ENCODE results near the gene STIMATE. TPM values are rescaled to one million over a fixed set of nuclear protein-coding genes. Genes with fewer than 3 reads are reported as not detected.

The STIMATE gene
- total and polyA plus RNA-seq, 8 donors: 4.9 to 121 (median 14.0) TPM

GRCh38 chr3:52848617-52849016 is 48.7 kb downstream of the STIMATE start:
- TF ChIP-seq EP300 (IDR thresholded peaks at IDR 0.05) (no peak), POLR2AphosphoS5 (IDR thresholded peaks at IDR 0.05) (peak in 1 of 3 donors; percentile 16), POLR2A (IDR thresholded peaks at IDR 0.05) (no peak)
- TF ChIP-seq, protein P1, sequence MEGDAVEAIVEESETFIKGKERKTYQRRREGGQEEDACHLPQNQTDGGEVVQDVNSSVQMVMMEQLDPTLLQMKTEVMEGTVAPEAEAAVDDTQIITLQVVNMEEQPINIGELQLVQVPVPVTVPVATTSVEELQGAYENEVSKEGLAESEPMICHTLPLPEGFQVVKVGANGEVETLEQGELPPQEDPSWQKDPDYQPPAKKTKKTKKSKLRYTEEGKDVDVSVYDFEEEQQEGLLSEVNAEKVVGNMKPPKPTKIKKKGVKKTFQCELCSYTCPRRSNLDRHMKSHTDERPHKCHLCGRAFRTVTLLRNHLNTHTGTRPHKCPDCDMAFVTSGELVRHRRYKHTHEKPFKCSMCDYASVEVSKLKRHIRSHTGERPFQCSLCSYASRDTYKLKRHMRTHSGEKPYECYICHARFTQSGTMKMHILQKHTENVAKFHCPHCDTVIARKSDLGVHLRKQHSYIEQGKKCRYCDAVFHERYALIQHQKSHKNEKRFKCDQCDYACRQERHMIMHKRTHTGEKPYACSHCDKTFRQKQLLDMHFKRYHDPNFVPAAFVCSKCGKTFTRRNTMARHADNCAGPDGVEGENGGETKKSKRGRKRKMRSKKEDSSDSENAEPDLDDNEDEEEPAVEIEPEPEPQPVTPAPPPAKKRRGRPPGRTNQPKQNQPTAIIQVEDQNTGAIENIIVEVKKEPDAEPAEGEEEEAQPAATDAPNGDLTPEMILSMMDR (IDR thresholded peaks at IDR 0.05): no peak
- intact Hi-C loops (cut with DNase I; ENCODE audit: low total_unique reads): no loop called here
- Histone ChIP-seq H3K4me3 (no peak overlapping the region), H3K4me1 (peaks cover 25 to 34% (median 29%) of the 10 kb centered on the region in 4 donors), H3K36me3 (peaks cover 32 to 71% (median 68%) of the 10 kb centered on the region in 4 donors), H3K27ac (peak overlapping the region in 2 of 5 donors; percentile 37 to 41), H3K9me3 (no peaks in the 10 kb centered on the region), H3K27me3 (no peaks in the 10 kb centered on the region)
- WGBS, 5 donors: 67 to 77% (median 74%) methylated on average over 5 to 7 of the region's 7 CpGs
- DNase-seq: no peak

DNA sequence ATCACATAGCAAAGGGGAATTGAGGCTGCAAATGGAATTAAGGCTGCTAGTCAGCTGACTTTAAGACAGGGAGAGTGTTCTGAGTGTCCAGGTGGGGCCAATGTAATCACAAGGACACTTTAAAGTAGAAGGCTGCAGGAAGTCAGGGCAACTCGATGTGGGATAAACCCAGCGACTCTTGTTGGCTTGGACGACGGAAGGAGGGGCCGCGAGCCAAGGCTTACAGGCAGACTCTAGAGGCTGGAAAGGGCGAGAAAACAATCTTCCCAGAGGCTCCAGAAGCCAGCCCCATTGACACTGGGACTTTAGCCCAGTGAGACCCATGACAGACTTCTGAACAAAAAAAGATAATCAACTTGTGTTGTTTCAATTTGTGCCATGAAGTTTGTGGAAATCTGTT is 49.6 kb downstream of the STIMATE start:
- Histone ChIP-seq H3K4me3 (no peak overlapping the region), H3K4me1 (peaks cover 27 to 40% (median 32%) of the 10 kb centered on the region in 4 donors), H3K36me3 (peaks cover 26 to 70% (median 64%) of the 10 kb centered on the region in 4 donors), H3K9me3 (no peaks in the 10 kb centered on the region), H3K27ac (peak overlapping the region in 1 of 5 donors; percentile 37), H3K27me3 (no peaks in the 10 kb centered on the region)
- no peak for TF ChIP-seq EP300 (IDR thresholded peaks at IDR 0.05)
- no peak for TF ChIP-seq POLR2AphosphoS5 (IDR thresholded peaks at IDR 0.05)
- TF ChIP-seq, protein P1 (IDR thresholded peaks at IDR 0.05): no peak
- no peak for TF ChIP-seq POLR2A (IDR thresholded peaks at IDR 0.05)
- DNase-seq: no peak
- intact Hi-C loops (cut with DNase I; ENCODE audit: low total_unique reads): no loop called here
- WGBS, 5 donors: 87 to 93% (median 92%) methylated on average over 7 of the region's 7 CpGs

DNA sequence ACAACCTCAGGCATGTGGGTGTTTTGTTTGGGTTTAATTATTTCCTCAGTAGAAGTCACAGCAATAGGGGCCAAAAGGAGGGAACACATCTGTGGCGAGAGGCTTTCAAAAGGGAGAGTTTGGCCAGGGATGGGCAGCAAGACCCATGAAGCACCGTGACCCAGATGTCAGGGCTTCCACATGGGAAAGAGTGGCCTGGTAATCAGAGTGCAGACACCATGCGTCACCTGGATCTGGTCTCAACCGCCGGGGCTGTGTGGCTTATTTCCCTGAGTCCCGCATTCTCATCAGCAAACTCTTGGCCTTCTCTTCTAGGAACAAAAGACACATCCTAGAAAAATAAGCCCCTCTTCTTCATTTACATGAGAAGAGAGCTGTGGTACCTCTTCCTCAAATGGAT is 50.1 kb downstream of the STIMATE start:
- Histone ChIP-seq H3K36me3 (peaks cover 25 to 70% (median 65%) of the 10 kb centered on the region in 4 donors), H3K9me3 (no peaks in the 10 kb centered on the region), H3K4me3 (no peak overlapping the region), H3K27ac (peak overlapping the region in 2 of 5 donors; percentile 5 to 74), H3K27me3 (no peaks in the 10 kb centered on the region), H3K4me1 (peaks cover 27 to 44% (median 35%) of the 10 kb centered on the region in 4 donors)
- intact Hi-C loops (cut with DNase I; ENCODE audit: low total_unique reads): no loop called here
- 93 to 97% (median 96%) methylated on average over 6 of the region's 6 CpGs for WGBS, 5 donors
- TF ChIP-seq EP300 (IDR thresholded peaks at IDR 0.05): no peak
- TF ChIP-seq, protein P1 (IDR thresholded peaks at IDR 0.05): no peak
- no peak for TF ChIP-seq POLR2AphosphoS5 (IDR thresholded peaks at IDR 0.05)
- no peak for TF ChIP-seq POLR2A (IDR thresholded peaks at IDR 0.05)
- no peak for DNase-seq

DNA sequence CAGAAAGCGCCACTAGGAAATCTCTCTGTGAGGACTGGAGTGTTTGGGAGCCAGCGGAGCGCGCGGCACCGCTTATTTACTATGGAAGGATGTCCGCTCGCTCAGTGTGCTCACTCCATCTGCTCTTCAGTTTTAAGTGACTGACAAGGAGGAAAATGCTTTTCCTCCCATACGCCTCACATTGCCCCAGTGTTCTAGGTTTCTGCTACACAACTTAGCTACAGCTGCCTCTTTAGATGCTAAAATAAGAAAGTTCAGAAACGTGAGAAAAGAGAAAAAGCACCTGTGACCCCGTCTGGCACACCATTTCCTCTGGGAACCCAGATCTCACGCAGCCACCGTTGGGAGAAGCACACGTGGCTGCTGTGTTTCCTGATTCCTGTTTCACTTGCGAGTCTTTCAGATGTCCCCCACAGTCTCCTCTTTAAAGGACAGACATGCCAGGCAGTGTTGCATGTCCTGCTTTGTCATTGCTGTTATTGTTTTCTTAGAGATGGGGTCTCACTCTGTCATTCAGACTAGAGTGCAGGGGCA is 50.8 kb downstream of the STIMATE start:
- intact Hi-C loops (cut with DNase I; ENCODE audit: low total_unique reads): no loop called here

More for the DNA sequence above, 50.8 kb downstream of the STIMATE start:
- no peak for TF ChIP-seq POLR2A (IDR thresholded peaks at IDR 0.05)
- TF ChIP-seq, protein P1 (IDR thresholded peaks at IDR 0.05): no peak
- TF ChIP-seq POLR2AphosphoS5 (IDR thresholded peaks at IDR 0.05): peak in 1 of 3 donors; percentile 5
- TF ChIP-seq EP300 (IDR thresholded peaks at IDR 0.05): no peak
- no peaks in the 10 kb centered on the region for H3K9me3 ChIP-seq
- H3K27ac ChIP-seq: peak overlapping the region in 4 of 5 donors; percentile 69 to 76 (median 74)
- 69 to 80% (median 75%) methylated on average over 15 of the region's 15 CpGs for WGBS, 5 donors
- peaks cover 27 to 48% (median 37%) of the 10 kb centered on the region in 4 donors for H3K4me1 ChIP-seq
- no peaks in the 10 kb centered on the region for H3K27me3 ChIP-seq
- H3K4me3 ChIP-seq: no peak overlapping the region
- peaks cover 17 to 70% (median 65%) of the 10 kb centered on the region in 4 donors for H3K36me3 ChIP-seq
- no peak for DNase-seq

Measured in stomach (tissue), 9 donors.